Trophoblast cell (in vitro differentiated cells and primary cell): ENCODE measurements around the gene RNASEH2B.

Source experiments
- DNase-seq, 2 donors: peaks; one replicate each; pipeline ENCODE4 v3.0.0-alpha.2; 2016
- H2AFZ ChIP-seq: 2 replicates; pipeline ENCODE4 v1.6.1; 2013; ENCODE audit warnings: low read length, moderate library complexity, mild to moderate bottlenecking; ENCODE audit not compliant: insufficient read depth, poor library complexity
- H2AK5ac ChIP-seq: 2 replicates; pipeline ENCODE4 v1.6.1; 2013; ENCODE audit warnings: mild to moderate bottlenecking, low read length
- H2BK120ac ChIP-seq: 2 replicates; pipeline ENCODE4 v1.6.1; 2013; ENCODE audit warnings: low read length, mild to moderate bottlenecking, moderate library complexity; ENCODE audit not compliant: insufficient read depth, poor library complexity
- H2BK12ac ChIP-seq: 2 replicates; pipeline ENCODE4 v1.6.1; 2013; ENCODE audit warnings: mild to moderate bottlenecking, low read length, moderate library complexity
- H2BK5ac ChIP-seq: 2 replicates; pipeline ENCODE4 v1.6.1; 2013; ENCODE audit warnings: low read length, low read depth, moderate library complexity, mild to moderate bottlenecking; ENCODE audit not compliant: poor library complexity
- H3K14ac ChIP-seq: 2 replicates; pipeline ENCODE4 v1.6.1; 2013; ENCODE audit warnings: mild to moderate bottlenecking, low read length
- H3K18ac ChIP-seq: 2 replicates; pipeline ENCODE4 v1.6.1; 2013; ENCODE audit warnings: mild to moderate bottlenecking, low read length
- H3K23ac ChIP-seq: 2 replicates; pipeline ENCODE4 v1.6.1; 2013; ENCODE audit warnings: low read length
- H3K27ac ChIP-seq: 2 replicates; pipeline ENCODE4 v1.5.1; 2013; ENCODE audit warnings: low read depth, mild to moderate bottlenecking, inconsistent platforms, low read length, moderate library complexity
- H3K27me3 ChIP-seq: 2 replicates; pipeline ENCODE4 v1.6.1; 2013; ENCODE audit warnings: inconsistent platforms, mild to moderate bottlenecking, low read length, moderate library complexity; ENCODE audit not compliant: insufficient read depth
- H3K36me3 ChIP-seq, 2 experiments: 1 replicate in 1 of 2; 2 replicates in 1 of 2; pipeline ENCODE4 v1.6.1; 2013; ENCODE audit warnings: low read length in 2 of 2, mild to moderate bottlenecking in 2 of 2, moderate library complexity in 1 of 2; ENCODE audit not compliant: insufficient read depth in 2 of 2, control insufficient read depth in 1 of 2
- H3K4ac ChIP-seq: 2 replicates; pipeline ENCODE4 v1.6.1; 2013; ENCODE audit warnings: low read depth, mild to moderate bottlenecking, low read length, moderate library complexity
- H3K4me1 ChIP-seq, 2 experiments: 1 replicate in 1 of 2; 2 replicates in 1 of 2; pipeline ENCODE4 v1.6.1; 2013; ENCODE audit warnings: low read length in 2 of 2, mild to moderate bottlenecking in 2 of 2, moderate library complexity in 1 of 2; ENCODE audit not compliant: insufficient read depth in 2 of 2, control insufficient read depth in 1 of 2
- H3K4me2 ChIP-seq: 2 replicates; pipeline ENCODE4 v1.6.1; 2013; ENCODE audit warnings: inconsistent platforms, mild to moderate bottlenecking, low read length, moderate library complexity
- H3K4me3 ChIP-seq: 2 replicates; pipeline ENCODE4 v1.5.1; 2013; ENCODE audit warnings: mild to moderate bottlenecking, low read depth, low read length, inconsistent platforms
- H3K79me1 ChIP-seq: one replicate; pipeline ENCODE4 v1.6.1; 2013; ENCODE audit warnings: low read length
- H3K79me2 ChIP-seq: 2 replicates; pipeline ENCODE4 v1.6.1; 2013; ENCODE audit warnings: low read length, mild to moderate bottlenecking; ENCODE audit not compliant: control insufficient read depth, insufficient read depth, poor library complexity
- H3K9ac ChIP-seq: 2 replicates; pipeline ENCODE4 v1.6.1; 2013; ENCODE audit warnings: mild to moderate bottlenecking, low read length
- H3K9me3 ChIP-seq: 2 replicates; pipeline ENCODE4 v1.6.1; 2013; ENCODE audit warnings: low read depth, mild to moderate bottlenecking, control low read depth, inconsistent platforms, low read length; ENCODE audit not compliant: insufficient read depth
- H4K12ac ChIP-seq: 2 replicates; pipeline ENCODE4 v1.6.1; 2013; ENCODE audit warnings: low read depth, mild to moderate bottlenecking, low read length, moderate library complexity
- H4K8ac ChIP-seq: 2 replicates; pipeline ENCODE4 v1.6.1; 2013; ENCODE audit warnings: low read depth, mild to moderate bottlenecking, low read length, moderate library complexity
- H4K91ac ChIP-seq: one replicate; pipeline ENCODE4 v1.6.1; 2013; ENCODE audit warnings: low read depth, mild to moderate bottlenecking, low read length, moderate library complexity
- WGBS: extraction: QIAGEN DNeasy Blood & Tissue Kit; methylation state at CpG from one replicate; pipeline ENCODE4 v1.1.7; 2013; ENCODE audit warnings: missing lambda C conversion rate; ENCODE audit not compliant: insufficient read length, insufficient coverage; ENCODE audit errors: extremely low coverage; 5-methylcytosine and 5-hydroxymethylcytosine counted together

Gene RNASEH2B

GRCh38 chr13:51000571-51001260, 91.1 kb downstream of the RNASEH2B start:
- no CpG with 5 or more reads among the region's 15 CpGs for WGBS
- H3K36me3 ChIP-seq: no peaks in the 10 kb centered on the region

GRCh38 chr13:51001335-51001734, 91.7 kb downstream of the RNASEH2B start:
- no peaks in the 10 kb centered on the region for H3K79me2 ChIP-seq
- no peak overlapping the region for H4K91ac ChIP-seq
- H3K4ac ChIP-seq: no peak overlapping the region
- H3K9ac ChIP-seq: no peak overlapping the region
- no peak overlapping the region for H3K23ac ChIP-seq
- no peak overlapping the region for H3K4me2 ChIP-seq
- H4K12ac ChIP-seq: no peak overlapping the region
- H3K27ac ChIP-seq: no peak overlapping the region
- H2AFZ ChIP-seq: no peak overlapping the region
- no peak overlapping the region for H2AK5ac ChIP-seq
- no peak overlapping the region for H4K8ac ChIP-seq
- DNase-seq: no peak
- peaks cover 2 to 11% of the 10 kb centered on the region in 2 experiments for H3K4me1 ChIP-seq
- H3K9me3 ChIP-seq: no peaks in the 10 kb centered on the region
- no peaks in the 10 kb centered on the region for H3K36me3 ChIP-seq
- H2BK12ac ChIP-seq: no peak overlapping the region
- no peak overlapping the region for H3K14ac ChIP-seq
- no peak overlapping the region for H3K4me3 ChIP-seq
- no peaks in the 10 kb centered on the region for H3K79me1 ChIP-seq
- H3K18ac ChIP-seq: no peak overlapping the region
- H3K27me3 ChIP-seq: no peaks in the 10 kb centered on the region
- no peak overlapping the region for H2BK120ac ChIP-seq
- WGBS: no CpG with 5 or more reads among the region's 8 CpGs
- H2BK5ac ChIP-seq: no peak overlapping the region

More at GRCh38 chr13:51000571-51001260, 91.1 kb downstream of the RNASEH2B start:
- H3K27me3 ChIP-seq: no peaks in the 10 kb centered on the region
- DNase-seq: peak in 1 of 2 donors; percentile 3
- H4K12ac ChIP-seq: no peak overlapping the region
- no peak overlapping the region for H3K23ac ChIP-seq
- H3K18ac ChIP-seq: no peak overlapping the region
- H3K4me2 ChIP-seq: no peak overlapping the region
- H2BK5ac ChIP-seq: no peak overlapping the region
- H2BK12ac ChIP-seq: no peak overlapping the region
- no peak overlapping the region for H3K27ac ChIP-seq
- no peaks in the 10 kb centered on the region for H3K79me2 ChIP-seq
- no peak overlapping the region for H3K4me3 ChIP-seq
- no peaks in the 10 kb centered on the region for H3K79me1 ChIP-seq
- no peak overlapping the region for H4K8ac ChIP-seq
- H3K4me1 ChIP-seq: peaks cover 2 to 11% of the 10 kb centered on the region in 2 experiments
- H2AFZ ChIP-seq: no peak overlapping the region
- no peak overlapping the region for H3K9ac ChIP-seq
- no peak overlapping the region for H2BK120ac ChIP-seq
- no peak overlapping the region for H2AK5ac ChIP-seq
- H4K91ac ChIP-seq: no peak overlapping the region
- H3K14ac ChIP-seq: no peak overlapping the region
- no peaks in the 10 kb centered on the region for H3K9me3 ChIP-seq
- H3K4ac ChIP-seq: no peak overlapping the region

GRCh38 chr13:51002736-51003135, 93.1 kb downstream of the RNASEH2B start:
- Histone ChIP-seq H3K23ac (no peak overlapping the region), H3K9me3 (no peaks in the 10 kb centered on the region), H3K4me1 (peaks cover 2 to 11% of the 10 kb centered on the region in 2 experiments), H2BK12ac (no peak overlapping the region), H3K79me1 (no peaks in the 10 kb centered on the region), H3K27ac (no peak overlapping the region), H4K91ac (no peak overlapping the region), H3K14ac (no peak overlapping the region), H3K4ac (no peak overlapping the region), H3K36me3 (no peaks in the 10 kb centered on the region), H3K4me3 (no peak overlapping the region), H2BK5ac (no peak overlapping the region), H3K9ac (no peak overlapping the region), H3K79me2 (no peaks in the 10 kb centered on the region), H3K18ac (no peak overlapping the region), H2AFZ (no peak overlapping the region), H3K4me2 (no peak overlapping the region), H2BK120ac (no peak overlapping the region), H3K27me3 (no peaks in the 10 kb centered on the region), H2AK5ac (no peak overlapping the region), H4K8ac (no peak overlapping the region), H4K12ac (no peak overlapping the region)
- WGBS: no CpG with 5 or more reads among the region's 1 CpG
- DNase-seq: no peak

- Histone ChIP-seq H4K8ac (no peak overlapping the region), H2BK5ac (no peak overlapping the region), H4K12ac (no peak overlapping the region), H4K91ac (no peak overlapping the region), H3K14ac (no peak overlapping the region), H2BK12ac (no peak overlapping the region), H3K9me3 (no peaks in the 10 kb centered on the region), H2BK120ac (no peak overlapping the region), H3K4ac (no peak overlapping the region), H3K4me1 (peaks cover 2 to 11% of the 10 kb centered on the region in 2 experiments), H3K9ac (no peak overlapping the region), H3K36me3 (no peaks in the 10 kb centered on the region), H3K27ac (no peak overlapping the region), H3K4me2 (no peak overlapping the region), H2AK5ac (no peak overlapping the region), H3K79me1 (no peaks in the 10 kb centered on the region), H3K4me3 (no peak overlapping the region), H3K23ac (no peak overlapping the region), H3K27me3 (no peaks in the 10 kb centered on the region), H3K79me2 (no peaks in the 10 kb centered on the region), H3K18ac (no peak overlapping the region), H2AFZ (no peak overlapping the region)
- DNase-seq: no peak
- WGBS: no CpG with 5 or more reads among the region's 7 CpGs
Measured at GRCh38 chr13:51003642-51004041, 94.1 kb downstream of the RNASEH2B start.
